ENCODE results near the gene DUSP15. TPM values are rescaled to one million over a fixed set of nuclear protein-coding genes. Genes with fewer than 3 reads are reported as not detected.

DUSP15 gene
- total RNA-seq, 1 donor from 2014 or later: 49.5 TPM

GRCh38 chr20:31897541-31897940, 27.2 kb upstream of the DUSP15 start:
- no peak for ATAC-seq
- intact Hi-C loops (cut with DNase I): no loop called here

GRCh38 chr20:31896049-31896448, 25.7 kb upstream of the DUSP15 start:
- intact Hi-C loops (cut with DNase I): no loop called here
- no peak for DNase-seq (ENCODE audit: low spot score)
- no peak for ATAC-seq

More at GRCh38 chr20:31897541-31897940, 27.2 kb upstream of the DUSP15 start:
- DNase-seq (ENCODE audit: low spot score): no peak

GRCh38 chr20:31894980-31895675, 24.8 kb upstream of the DUSP15 start:
- ATAC-seq (peak; percentile 99), DNase-seq (ENCODE audit: low spot score) (peak; percentile 79)
- intact Hi-C loops (cut with DNase I): no loop called here

GRCh38 chr20:31890646-31891045, 20.3 kb upstream of the DUSP15 start:
- intact Hi-C loops (cut with DNase I): no loop called here
- ATAC-seq (no peak), DNase-seq (ENCODE audit: low spot score) (no peak)

GRCh38 chr20:31883829-31884228, 13.5 kb upstream of the DUSP15 start:
- ATAC-seq (no peak), DNase-seq (ENCODE audit: low spot score) (no peak)
- intact Hi-C loops (cut with DNase I): no loop called here

- ATAC-seq: no peak
- DNase-seq (ENCODE audit: low spot score): no peak
- intact Hi-C loops (cut with DNase I): no loop called here
Observed at GRCh38 chr20:31881945-31882344, 11.6 kb upstream of the DUSP15 start.

GRCh38 chr20:31879143-31879987, 9.0 kb upstream of the DUSP15 start:
- DNase-seq (ENCODE audit: low spot score) (peak; percentile 97), ATAC-seq (peak; percentile 99)
- intact Hi-C loops (cut with DNase I): no loop called here

- intact Hi-C loops (cut with DNase I): no loop called here
- ATAC-seq: no peak
- DNase-seq (ENCODE audit: low spot score): no peak
Observed at GRCh38 chr20:31877684-31878083, 7.4 kb upstream of the DUSP15 start.

GRCh38 chr20:31875671-31876070, 5.3 kb upstream of the DUSP15 start:
- ATAC-seq: no peak
- DNase-seq (ENCODE audit: low spot score): no peak
- intact Hi-C loops (cut with DNase I): no loop called here

GRCh38 chr20:31872406-31872805, 2.1 kb upstream of the DUSP15 start:
- DNase-seq (ENCODE audit: low spot score) (no peak), ATAC-seq (no peak)
- intact Hi-C loops (cut with DNase I): no loop called here

GRCh38 chr20:31871618-31871954, 1.3 kb upstream of the DUSP15 start:
- ATAC-seq (no peak), DNase-seq (ENCODE audit: low spot score) (no peak)
- intact Hi-C loops (cut with DNase I): no loop called here

- DNase-seq (ENCODE audit: low spot score) (no peak), ATAC-seq (peak; percentile 9)
- intact Hi-C loops (cut with DNase I): no loop called here
Observed at GRCh38 chr20:31870726-31871617, 645 bp upstream of the DUSP15 start.

GRCh38 chr20:31869673-31869941, 720 bp downstream of the DUSP15 start:
- ATAC-seq (peak; percentile 16), DNase-seq (ENCODE audit: low spot score) (no peak)
- intact Hi-C loops (cut with DNase I): no loop called here

GRCh38 chr20:31868853-31869672, 1.3 kb downstream of the DUSP15 start:
- no peak for DNase-seq (ENCODE audit: low spot score)
- intact Hi-C loops (cut with DNase I): no loop called here
- peak; percentile 30 for ATAC-seq

GRCh38 chr20:31866221-31866620, 4.1 kb downstream of the DUSP15 start:
- intact Hi-C loops (cut with DNase I): no loop called here
- ATAC-seq: no peak

GRCh38 chr20:31864521-31865400, 5.6 kb downstream of the DUSP15 start:
- intact Hi-C loops (cut with DNase I): no loop called here
- ATAC-seq (no peak), DNase-seq (ENCODE audit: low spot score) (peak; percentile 43)

More at GRCh38 chr20:31866221-31866620, 4.1 kb downstream of the DUSP15 start:
- DNase-seq (ENCODE audit: low spot score): no peak

- no peak for ATAC-seq
- intact Hi-C loops (cut with DNase I): no loop called here
- peak; percentile 42 for DNase-seq (ENCODE audit: low spot score)
Observed at GRCh38 chr20:31863296-31864085, 6.8 kb downstream of the DUSP15 start.
